IPS-NIHi7 (cell line): ENCODE results near the gene EXPH5.
"Not testable (repeated sequence)": the region's sequence is repeated elsewhere in the genome, so short reads cannot be mapped to it uniquely, and the experiment has no call there.

ENCODE experiments used
- DNase-seq: peaks from one replicate; pipeline ENCODE4 v3.0.0; 2012; ENCODE audit warnings: mixed read lengths; ENCODE audit errors: extremely low spot score

Gene EXPH5, protein sequence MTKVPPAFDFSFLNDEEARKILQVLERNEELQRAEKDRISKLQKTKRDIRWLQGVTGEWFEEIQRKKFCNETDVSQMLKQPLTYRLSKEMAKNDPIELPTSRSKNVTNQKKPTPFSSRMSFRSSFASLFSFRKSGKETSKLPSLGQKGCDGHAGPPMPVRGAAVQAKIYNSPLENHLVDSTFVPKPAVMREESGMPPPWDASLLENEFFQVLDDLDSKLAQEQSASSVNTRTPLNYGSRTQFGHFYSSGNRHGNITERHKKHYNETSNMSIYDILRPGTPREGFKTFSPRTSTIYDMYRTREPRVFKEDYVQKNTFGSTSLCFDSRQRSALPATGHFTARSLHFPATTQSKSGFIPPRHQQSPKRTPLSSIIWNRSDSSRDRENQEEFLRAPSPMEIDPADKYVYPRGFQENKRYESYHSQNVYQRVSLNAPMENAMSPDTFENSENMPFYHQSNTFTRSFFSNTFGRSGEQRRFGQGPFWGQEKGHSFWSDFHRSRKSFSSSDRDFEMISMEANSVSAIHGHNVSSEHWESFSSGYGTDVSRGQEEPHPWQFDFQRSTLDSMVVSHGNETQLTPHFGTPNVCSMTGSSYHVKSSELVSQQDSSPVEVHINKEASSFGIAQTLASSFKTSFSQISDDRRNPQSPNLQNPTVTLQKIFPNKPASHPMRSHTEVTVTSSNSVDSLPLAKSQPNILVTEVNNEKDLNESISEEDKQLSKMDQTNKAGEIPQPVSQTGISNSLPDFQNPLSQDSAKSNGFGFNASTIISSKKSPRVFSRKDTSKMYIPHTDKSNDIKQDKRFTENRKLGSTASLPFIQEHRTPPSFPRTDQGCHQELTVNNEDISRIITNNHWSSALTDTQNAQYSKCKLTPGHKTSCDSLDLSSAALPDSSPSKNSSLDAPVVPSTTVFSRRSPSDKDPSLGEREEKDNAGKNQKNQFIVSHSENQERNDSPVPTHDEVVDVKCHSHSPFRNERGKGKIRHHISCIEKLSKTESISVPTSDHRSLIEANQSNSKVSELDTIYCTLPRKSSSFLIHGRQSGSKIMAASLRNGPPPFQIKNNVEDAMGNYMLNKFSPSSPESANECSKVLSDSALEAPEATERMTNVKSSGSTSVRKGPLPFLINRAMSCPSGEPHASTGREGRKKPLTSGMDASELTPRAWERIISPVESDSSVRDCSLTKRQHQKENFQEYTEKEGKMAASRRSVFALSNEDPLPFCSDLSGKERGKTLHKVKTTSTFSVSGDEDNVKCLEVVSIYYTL (N-terminal part only)

DNA sequence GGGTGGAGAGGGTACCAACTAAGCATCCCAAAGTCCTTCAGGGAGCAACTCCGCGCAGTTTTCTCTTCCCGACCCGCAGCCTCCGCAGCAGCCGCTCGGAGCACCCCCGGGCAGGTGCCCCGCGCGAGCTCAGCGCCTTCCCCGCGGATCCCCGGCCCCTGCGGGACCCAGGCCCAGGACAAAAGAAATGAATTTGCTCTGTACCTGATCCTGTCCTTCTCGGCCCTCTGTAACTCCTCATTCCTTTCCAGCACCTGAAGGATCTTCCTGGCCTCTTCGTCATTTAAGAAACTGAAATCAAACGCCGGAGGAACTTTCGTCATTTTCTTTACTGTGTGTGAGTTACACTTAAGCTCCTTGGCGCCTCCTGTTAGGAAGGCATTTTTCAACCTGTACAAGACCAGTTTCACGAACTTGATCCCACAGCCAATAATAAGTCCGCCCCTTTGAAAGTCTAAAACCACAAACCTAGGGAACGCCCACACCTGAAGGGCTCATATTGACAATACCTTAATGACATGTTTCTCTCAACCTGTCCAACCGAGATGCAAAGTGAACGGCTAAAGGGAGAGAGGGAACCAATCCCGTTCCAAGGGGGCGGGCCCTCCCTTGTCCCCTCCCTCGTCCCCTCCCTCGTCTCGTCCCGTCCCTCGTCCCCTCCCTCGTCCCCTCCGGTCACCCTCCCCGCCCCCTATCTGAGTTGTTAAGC, at the start of gene EXPH5:
Gene EXPH5 (minus strand): TSS at position 555 of the 709 bp plus-strand sequence. CDS start 232 bp downstream, at position 323.
- peak; percentile 95 for DNase-seq

DNA sequence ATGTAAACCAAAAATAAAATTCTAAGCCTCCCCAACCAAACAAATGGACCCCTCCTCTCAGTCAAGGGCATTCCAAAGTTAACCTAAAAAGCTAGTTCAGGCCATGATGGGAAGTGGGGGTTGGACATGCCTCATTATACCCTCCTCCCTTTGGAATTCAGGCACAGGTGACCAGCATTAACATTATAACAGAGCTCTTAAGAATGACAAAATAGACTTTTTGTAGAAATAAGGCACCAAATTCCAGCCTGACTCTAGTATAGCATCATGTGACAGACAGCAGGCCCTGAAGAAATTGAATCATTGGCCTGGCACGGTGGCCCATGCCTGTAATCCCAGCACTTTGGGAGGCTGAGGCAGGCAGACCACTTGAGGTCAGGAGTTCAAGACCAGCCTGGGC, 48.2 kb upstream of the EXPH5 start:
- not testable (repeated sequence) for DNase-seq

DNA sequence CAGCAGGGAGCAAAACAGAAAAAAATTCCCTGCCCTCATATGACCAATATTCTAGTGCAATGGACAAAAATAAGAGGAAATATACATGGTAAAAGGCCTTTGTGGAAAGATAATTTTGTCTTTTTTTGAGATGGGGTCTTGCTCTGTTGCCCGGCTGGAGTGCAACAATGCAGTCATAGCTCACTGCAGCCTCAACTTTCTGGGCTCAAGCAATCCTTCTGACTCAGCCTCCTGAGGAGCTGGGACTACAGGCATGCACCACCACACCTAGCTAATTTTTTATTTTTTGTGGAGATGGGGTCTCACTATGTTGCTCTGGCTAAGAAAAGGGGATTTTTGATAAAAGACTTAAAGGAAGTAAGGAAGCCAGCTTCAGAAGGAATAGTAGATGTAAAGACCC, 45.6 kb upstream of the EXPH5 start:
- no peak for DNase-seq

DNA sequence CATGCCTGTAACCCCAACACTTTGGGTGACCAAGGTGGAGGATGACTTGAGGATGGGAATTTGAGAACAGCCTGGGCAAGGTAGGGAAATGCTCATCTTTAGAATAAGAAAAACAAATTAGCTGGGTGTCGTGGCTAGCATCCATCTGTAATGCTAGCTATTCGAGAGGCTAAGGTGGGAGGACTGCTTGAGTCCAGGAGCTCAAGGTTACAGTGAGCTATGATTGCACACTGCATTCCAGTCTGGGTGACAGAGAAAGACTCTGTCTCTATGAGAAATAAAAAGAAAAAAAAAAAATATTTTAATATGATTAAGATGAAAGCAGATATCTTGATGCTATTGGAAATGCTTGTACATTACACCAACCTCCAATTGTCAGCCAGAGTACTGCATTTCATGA, 42.7 kb upstream of the EXPH5 start:
- DNase-seq = no peak

DNA sequence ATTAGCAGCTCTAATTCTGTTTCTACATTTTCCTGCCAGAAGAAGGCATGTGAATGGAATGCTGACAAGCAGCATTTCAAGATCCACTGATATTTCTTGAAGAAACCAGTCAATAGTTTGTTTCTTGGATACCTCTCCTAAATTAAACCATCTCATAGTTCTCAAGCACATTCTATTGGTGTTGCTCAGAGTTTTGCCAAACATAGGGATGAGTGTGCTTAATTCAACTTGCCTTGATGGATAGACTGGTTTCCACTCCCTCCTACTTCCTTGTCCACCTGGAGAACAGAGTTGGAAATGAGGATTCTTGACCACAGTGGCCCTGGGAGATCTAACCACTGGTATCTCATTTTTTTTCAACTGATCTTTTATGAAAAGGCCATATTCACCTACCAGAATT, 41.5 kb upstream of the EXPH5 start:
- no peak for DNase-seq

DNA sequence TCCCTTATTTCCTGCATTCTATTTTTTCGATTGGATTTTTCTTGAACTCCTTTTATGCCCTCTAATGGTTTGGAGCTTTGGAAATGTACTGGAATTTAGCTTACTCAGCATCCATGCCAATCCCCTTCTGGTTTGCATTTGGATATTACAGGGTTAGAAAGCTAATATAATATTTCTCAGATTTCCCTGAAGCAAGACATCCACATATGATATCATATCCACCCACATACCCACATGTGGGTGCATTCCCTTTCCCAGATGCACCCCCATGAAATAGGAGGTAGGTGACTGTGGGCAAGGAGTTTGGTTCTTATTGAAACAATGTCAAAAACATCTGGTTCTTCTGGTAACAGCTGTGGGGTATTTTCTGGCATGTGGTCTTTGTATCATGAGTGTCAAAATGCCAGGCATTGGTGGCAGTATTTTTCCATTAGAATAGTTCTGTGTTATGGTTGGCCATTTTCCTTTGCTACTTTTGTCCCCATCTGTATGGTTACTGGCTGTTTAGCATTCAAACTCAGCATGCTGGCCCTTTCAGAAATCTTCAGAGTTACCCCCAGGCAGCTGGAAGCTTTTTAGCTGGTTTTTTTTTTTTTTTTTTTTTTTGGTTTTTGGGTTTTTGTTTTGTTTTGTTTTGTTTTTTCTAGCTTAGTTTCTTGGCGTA, 38.6 kb upstream of the EXPH5 start:
- DNase-seq = no peak

DNA sequence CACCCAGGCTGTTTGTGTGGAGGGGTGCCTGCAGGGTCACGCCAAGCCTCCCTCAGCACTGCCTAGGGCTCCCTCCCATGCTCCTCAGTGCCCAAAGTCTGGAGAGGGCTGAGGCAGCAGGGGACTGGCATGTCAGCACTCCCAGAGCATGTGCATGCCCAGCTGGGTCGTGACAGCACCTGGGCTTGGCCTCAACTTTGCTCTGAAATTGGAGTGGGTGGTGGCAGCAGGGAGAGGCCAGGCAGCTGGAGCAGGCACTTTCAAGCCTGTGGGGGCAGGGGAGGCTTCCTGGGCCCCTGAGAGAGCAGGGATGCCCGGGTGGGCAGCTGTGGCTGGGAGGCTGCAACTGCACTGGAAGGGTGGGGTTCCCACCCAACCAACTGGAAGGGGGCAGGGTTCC, 35.7 kb upstream of the EXPH5 start:
- DNase-seq = no peak

DNA sequence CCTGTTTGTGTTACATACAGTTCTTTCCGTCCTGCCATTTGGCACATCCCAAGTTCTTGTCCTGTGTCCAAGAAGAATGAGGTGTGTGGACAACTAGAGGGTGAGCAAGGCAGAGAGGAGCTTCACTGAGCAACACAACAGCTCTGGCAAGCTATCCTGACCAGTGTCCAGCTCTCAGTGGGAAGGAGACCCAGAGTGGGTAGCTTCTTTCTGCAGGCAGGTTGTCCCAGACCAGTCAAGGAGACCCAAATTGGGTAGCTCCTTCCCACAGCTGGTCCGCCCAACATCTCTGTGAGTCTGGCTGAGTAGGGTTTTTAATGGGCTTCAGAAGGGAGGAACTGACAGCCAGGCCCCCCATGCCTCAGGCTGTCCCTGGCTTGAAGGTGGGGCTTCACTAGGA, 35.2 kb upstream of the EXPH5 start:
- DNase-seq = no peak

DNA sequence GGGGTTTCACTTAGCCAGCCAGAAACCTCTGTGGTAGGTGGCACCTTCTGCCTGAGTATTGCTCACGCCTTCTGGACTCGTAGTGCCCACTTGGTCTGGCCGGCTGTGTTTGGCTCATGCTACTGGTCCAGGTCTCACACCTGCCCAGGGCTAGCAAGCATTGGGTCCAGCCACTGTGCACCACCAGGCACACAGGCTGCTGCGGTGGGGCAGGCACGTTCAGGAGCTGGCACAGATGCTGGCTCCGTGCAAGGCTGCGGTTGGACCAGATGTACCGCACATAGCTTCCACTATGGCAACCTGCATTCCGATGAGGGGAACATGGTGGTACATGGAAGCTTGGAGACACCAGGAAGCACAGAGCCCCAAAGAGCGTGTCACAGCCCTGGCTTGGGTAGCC, 34.8 kb upstream of the EXPH5 start:
- DNase-seq = no peak

DNA sequence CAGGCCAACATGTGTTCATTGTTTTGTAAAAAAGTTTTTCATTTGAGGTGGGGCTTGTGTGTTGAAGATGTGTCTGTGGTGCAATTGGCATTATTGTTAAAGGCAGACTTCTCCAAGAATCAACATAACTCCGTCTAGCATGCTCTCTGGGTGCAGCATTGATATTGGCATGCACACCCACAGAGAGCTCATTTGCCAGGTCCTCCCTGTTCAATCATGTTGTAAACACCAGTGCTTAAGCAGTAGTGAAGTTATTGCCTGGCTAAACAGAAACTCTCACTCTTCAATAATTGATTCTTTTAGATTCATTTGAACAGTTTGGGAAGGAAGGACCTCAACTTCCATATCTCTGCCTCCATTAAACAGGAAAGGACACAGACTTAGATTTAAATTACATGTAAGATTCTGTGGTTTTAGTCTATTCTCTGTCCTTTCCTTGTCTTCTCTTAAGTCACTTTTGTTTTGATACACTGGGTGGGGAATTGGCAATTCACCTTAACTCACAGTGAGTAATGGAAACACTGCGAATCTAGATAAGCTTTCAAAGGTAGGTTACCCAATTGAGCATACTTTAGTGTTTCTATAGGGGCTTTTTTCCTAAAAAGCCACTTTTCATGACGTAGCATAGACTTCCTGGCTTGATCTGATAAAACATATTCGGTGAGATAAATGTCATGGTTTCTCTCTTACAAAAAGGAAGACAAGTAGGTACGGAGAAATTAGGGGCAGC, 30.8 kb upstream of the EXPH5 start:
- DNase-seq = no peak

DNA sequence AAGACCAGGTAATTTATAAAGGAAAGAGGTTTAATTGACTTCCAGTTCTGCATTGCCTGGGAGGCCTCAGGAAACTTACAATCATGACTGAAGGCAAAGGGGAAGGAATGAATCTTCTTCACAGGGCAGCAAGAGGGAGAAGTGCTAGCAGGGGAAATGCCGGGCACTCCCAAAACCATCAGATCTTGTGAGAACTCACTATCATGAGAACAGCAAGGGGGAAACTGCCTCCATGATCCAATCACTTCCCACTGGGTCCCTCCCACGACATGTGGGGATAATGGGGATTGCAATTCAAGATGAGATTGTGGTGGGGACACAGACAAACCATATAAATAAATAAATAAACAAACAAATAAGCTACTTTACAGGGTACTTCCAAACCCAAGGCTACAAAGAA, 28.8 kb upstream of the EXPH5 start:
- DNase-seq = no peak

DNA sequence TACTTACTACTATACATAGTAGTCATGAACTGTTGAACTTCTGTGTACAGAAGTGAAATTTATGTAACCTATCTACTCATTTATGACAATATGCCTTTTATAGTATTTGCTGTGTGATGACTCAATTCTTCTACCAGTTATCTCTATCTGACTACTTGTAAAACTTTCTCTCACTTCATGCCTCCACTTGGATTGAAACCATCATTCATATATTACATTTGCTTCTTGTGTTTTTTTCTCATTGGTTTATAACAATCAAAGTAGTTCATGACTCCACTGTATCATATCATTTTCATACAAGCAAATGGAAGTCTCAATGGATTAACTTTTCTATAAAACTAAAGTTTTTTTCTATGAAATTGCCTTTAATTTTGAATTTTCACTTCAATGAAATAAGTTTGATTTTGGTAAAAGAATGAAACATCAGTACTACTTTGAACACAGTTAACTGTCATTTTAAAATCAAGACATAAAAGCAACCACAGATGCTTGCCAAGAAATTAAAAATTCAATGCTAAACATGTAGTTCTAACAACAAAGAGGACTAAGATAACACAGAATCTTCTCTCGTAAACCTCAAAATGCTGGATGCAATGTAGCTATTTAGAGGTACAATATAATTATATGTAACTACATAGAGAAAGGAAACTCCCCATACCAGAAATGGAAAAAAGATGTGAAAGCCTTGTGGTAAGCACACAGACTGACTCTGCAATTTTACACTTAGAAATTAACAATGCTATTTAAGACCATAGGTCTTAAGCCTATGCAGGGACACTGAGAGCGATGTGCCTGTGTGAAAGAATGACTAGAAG, 27.6 kb upstream of the EXPH5 start:
- DNase-seq = no peak

DNA sequence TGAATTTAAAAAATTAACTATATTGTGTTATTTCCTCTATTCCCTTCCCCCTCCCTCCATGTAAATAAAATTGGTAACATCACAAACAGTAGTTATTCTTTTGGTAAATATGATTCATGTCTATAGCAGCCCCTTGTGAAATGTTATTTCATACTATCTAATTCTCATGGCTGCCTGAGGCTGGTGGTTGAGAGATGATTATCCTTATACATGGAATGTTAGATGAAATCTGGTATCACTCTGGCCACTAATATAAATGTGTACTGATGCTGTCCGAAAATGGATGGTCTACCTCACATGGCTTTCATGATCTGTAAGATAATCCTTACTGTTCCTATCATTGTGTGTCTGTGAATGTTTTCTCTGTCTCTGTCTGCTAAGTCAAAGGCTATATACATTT, 25.0 kb upstream of the EXPH5 start:
- DNase-seq = no peak

DNA sequence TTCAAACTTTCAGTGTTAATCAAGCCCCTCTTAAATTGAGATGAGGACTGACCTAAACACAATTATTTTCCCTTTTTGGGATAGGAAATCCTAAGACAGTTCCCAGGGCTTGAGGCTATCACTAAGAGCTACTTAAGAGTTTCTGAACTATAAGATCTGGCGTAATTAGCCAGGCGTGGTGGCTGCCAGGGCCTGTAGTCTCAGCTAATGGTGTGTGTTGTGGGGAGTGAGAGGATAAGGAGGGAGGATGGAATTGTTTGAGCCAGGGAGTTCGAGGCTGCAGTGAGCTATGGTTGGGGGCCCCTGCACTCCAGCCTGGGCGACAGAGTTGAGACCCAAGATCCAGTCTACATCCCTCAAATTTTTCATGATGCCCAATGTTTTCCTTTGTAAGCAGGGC, 23.5 kb upstream of the EXPH5 start:
- no peak for DNase-seq

DNA sequence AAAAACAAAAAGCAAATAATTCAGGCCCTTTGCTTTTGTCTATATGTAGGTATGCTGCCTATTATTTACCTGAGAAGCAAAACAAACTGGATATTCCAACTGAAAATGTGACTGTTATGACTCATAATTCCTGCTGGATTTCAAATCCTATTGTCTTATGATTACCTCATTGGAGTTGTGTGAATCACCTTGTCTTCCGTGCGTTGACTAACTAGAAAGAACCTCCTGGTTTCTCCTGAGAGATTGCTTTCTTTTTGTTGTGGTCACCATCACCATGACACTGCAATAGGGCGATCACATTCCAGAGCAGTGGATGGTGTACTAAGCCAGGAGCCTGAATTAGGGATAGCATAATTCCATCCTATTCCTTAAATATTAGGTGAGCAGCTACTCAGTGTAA, 23.0 kb upstream of the EXPH5 start:
- peak; percentile 18 for DNase-seq

DNA sequence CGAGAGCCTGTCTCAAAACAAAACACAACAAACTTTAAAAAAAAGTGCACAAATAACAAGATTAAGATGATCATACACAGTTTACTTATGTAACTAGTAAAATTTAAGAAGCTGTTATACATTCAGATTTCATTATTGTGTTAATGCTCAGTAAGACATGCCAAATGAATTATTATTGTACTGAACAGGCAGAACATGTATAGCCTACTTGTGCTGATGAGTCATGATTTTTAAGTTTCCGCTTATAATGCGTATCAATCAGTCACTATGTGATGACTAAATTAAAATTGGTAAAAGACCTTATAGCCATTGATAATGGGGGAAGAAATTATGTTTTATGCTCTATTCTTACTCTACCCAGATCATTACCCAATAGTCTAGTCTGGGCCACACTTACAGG, 20.5 kb upstream of the EXPH5 start:
- DNase-seq = no peak

DNA sequence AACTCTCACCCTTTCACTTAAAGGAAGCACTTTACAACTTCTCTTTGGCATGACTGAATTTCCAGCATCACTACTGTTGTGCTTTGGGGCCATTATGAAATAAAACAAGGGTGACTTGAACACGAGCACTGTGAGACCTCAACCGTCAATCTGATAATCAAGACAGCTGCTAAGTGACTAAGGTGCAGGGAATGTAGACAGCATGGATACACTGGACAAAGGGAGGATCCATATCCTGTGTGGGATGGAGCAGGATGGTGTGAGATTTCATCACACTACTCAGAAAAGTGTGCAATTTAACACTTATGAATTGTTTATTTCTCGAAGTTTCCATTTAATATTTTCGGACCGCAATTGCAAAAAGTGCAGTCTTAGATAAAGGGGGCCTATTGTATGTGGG, 16.1 kb upstream of the EXPH5 start:
- DNase-seq = no peak

DNA sequence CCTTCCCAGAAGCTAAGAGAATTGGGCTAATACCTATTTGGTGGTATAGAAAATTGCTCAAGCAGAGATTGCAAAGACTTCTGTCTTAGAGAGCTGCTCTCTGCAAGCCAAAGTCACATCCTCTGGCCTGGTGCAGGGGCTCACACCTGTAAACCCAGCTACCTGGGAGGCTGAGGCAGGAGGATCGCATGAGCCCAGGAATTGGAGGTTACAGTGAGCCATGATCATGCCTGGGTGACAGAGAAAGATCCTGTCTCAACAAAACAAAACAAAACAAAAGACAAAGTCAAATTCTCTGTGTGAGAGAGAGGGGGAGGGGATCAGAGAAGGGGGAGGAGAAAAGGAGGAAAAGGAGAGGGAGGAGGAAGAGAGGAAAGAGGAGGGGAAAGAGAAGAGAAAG, 15.0 kb upstream of the EXPH5 start:
- no peak for DNase-seq

DNA sequence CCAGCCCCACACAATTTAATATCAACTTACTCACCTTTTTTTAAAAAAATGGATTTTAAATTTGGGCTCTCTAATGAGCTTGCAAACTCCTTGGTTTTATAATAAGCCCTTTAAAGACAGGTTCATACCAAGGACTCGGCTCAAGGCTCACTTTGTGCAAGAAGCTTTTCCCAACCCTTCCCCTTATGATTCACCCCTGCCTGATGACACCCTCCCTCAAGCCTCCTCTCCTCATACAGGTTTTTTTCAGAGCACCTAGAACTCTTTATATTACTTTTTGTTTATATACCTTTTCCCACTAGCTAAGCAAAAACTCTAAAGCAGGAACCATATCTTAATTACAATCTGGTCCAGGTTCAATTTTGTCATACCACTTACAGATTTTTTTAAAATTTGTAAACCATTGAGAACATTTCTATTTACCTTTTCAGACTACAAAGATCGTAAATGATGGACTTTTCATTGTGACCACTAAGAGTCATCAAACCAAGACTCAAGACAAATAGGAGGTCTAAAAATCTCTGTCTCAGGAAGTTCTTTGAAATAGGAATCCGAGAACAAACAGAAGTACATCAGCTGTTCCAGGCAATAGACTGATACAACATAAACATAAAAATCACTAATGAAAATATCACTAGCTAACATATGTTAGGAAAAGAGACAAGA, 13.1 kb upstream of the EXPH5 start:
- no peak for DNase-seq
